Nephron (organoid): ENCODE results near the gene NCEH1.

Source experiments
- H3K27ac Mint-ChIP-seq, 3 experiments: 2 replicates each; pipeline ENCODE4 v1.8.0; 2020; ENCODE audit warnings: mixed read lengths in 3 of 3, mild to moderate bottlenecking in 2 of 3, moderate library complexity in 1 of 3
- H3K27me3 Mint-ChIP-seq: 2 replicates; pipeline ENCODE4 v1.8.0; 2021; ENCODE audit warnings: low read depth, mild to moderate bottlenecking, moderate library complexity, mixed read lengths
- H3K36me3 Mint-ChIP-seq: 2 replicates; pipeline ENCODE4 v1.8.0; 2020; ENCODE audit warnings: low read depth, mixed read lengths
- H3K4me1 Mint-ChIP-seq: 2 replicates; pipeline ENCODE4 v1.8.0; 2020; ENCODE audit warnings: mixed read lengths
- H3K4me3 Mint-ChIP-seq, 3 experiments: 2 replicates each; pipeline ENCODE4 v1.8.0; 2020; ENCODE audit warnings: mild to moderate bottlenecking in 3 of 3, mixed read lengths in 3 of 3, moderate library complexity in 2 of 3
- H3K9me3 Mint-ChIP-seq: 2 replicates; pipeline ENCODE4 v1.8.0; 2020; ENCODE audit warnings: mixed read lengths
- CTCF ChIP-seq, 3 experiments: fragments of 200-600 bp; sonication (generic); IDR thresholded peaks; one replicate each; pipeline ENCODE4 v1.5.0; 2021; ENCODE audit warnings: antibody characterized with exemption in 3 of 3; ENCODE audit not compliant: unreplicated experiment in 3 of 3

NCEH1 gene

GRCh38 chr3:172582712-172583111 lies 128.2 kb downstream of the NCEH1 start:
- H3K36me3 Mint-ChIP-seq, result no peaks in the 10 kb centered on the region
- TF ChIP-seq CTCF (IDR thresholded peaks at IDR 0.05; ENCODE audit: unreplicated experiment in 3 of 3), result no peak
- no peak overlapping the region for H3K4me3 Mint-ChIP-seq
- peaks cover 4% of the 10 kb centered on the region for H3K27me3 Mint-ChIP-seq
- no peaks in the 10 kb centered on the region for H3K9me3 Mint-ChIP-seq
- no peak overlapping the region for H3K27ac Mint-ChIP-seq
- peaks cover 11% of the 10 kb centered on the region for H3K4me1 Mint-ChIP-seq

DNA sequence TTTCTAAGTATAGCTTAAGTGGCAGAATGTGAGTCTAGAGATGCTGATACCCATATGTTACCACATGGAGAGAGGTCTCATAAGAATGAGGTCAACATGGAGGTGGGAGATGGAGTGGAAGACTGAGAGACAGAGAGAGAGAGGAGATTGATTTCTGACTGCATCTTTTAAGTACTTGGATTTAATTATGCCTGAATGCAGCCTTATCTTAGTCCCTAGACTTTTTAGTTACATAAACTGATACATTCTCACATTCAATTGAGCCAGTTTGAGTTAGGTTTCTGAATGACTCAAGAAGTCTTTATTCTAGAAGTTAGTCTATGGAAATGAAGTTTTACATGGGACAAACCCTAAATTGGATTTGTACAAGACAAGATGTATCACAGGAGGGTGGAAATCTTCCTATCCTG lies 129.1 kb downstream of the NCEH1 start:
- Mint-ChIP-seq H3K36me3 (no peaks in the 10 kb centered on the region), H3K4me1 (peaks cover 15% of the 10 kb centered on the region), H3K27me3 (peaks cover 4% of the 10 kb centered on the region), H3K9me3 (peaks cover 5% of the 10 kb centered on the region), H3K27ac (no peak overlapping the region), H3K4me3 (no peak overlapping the region)
- no peak for TF ChIP-seq CTCF (IDR thresholded peaks at IDR 0.05; ENCODE audit: unreplicated experiment in 3 of 3)

DNA sequence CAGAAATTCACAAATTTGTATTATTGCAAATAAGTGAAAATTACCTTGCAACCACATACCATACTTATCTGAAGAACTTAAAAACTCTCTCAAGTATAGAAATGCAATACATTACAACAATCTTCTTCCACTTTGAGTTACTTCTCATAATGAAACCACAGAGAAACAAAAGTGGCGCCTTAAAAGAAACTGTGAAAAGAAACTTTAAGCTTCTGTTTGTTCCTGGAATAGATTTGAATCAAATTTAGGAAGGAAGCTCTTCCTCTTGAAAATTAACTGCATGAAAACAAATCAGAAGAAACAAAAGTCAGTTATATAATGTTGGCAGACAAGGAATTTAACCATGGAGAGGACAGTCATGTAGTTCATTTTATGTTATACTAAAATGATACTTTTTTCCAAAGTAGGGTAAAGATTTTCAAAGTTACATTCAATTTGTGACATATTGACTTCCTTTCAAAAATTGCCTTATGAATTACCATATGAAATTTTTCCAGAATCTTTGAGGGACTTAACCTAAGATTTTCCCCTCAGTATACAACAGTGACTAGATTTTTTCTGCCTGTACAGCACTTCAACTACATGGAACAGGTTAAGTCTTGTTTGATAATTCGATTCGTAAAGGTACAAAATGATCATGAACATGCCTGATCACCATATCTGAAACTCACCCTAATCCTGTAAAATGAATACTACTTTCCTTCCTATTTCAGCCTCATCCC lies 130.0 kb downstream of the NCEH1 start:
- H3K9me3 Mint-ChIP-seq, result peaks cover 5% of the 10 kb centered on the region
- peaks cover 15% of the 10 kb centered on the region for H3K4me1 Mint-ChIP-seq
- H3K36me3 Mint-ChIP-seq, result no peaks in the 10 kb centered on the region
- TF ChIP-seq CTCF (IDR thresholded peaks at IDR 0.05; ENCODE audit: unreplicated experiment in 3 of 3), result no peak
- no peak overlapping the region for H3K27ac Mint-ChIP-seq
- no peak overlapping the region for H3K4me3 Mint-ChIP-seq
- peaks cover 4% of the 10 kb centered on the region for H3K27me3 Mint-ChIP-seq
